SJCRH30 (cell line): ENCODE measurements around the gene ISOC2. TPM values are rescaled to one million over a fixed set of nuclear protein-coding genes. Genes with fewer than 3 reads are reported as not detected.

Experiments used
- DNase-seq, 2 experiments: peaks; one replicate each; pipeline ENCODE4 v3.0.0-alpha.2; 2015 to 2020
- H3K27ac ChIP-seq: fragments of 250-450 bp; sonication (Bioruptor Pico); 2 replicates; pipeline ENCODE4 v1.5.1; 2020; ENCODE audit warnings: mild to moderate bottlenecking, moderate library complexity
- H3K27me3 ChIP-seq: fragments of 250-450 bp; sonication (Bioruptor Pico); 2 replicates; pipeline ENCODE4 v1.5.1; 2020; ENCODE audit warnings: mild to moderate bottlenecking, moderate library complexity
- H3K36me3 ChIP-seq: fragments of 250-450 bp; sonication (Bioruptor Pico); 2 replicates; pipeline ENCODE4 v1.5.1; 2020; ENCODE audit warnings: mild to moderate bottlenecking, moderate library complexity
- H3K4me1 ChIP-seq: fragments of 250-450 bp; sonication (Bioruptor Pico); 2 replicates; pipeline ENCODE4 v1.5.1; 2020; ENCODE audit warnings: mild to moderate bottlenecking, moderate library complexity
- H3K4me3 ChIP-seq: fragments of 250-450 bp; sonication (Bioruptor Pico); 2 replicates; pipeline ENCODE4 v1.5.1; 2020; ENCODE audit warnings: mild to moderate bottlenecking, moderate library complexity
- H3K9me3 ChIP-seq: fragments of 250-450 bp; sonication (Bioruptor Pico); replicated peaks from 2 replicates; pipeline ENCODE4 v1.5.1; 2020; ENCODE audit warnings: mild to moderate bottlenecking, moderate library complexity
- total RNA-seq: library from RNA; depleted of rRNA; stranded (reverse); fragments of >200 nt; shearing (Covaris generic); gene quantifications from 2 replicates; pipeline ENCODE4 v1.2.3, GENCODE V29; 2014

ISOC2 gene
- total RNA-seq, 1 experiment from 2014 or later = 63.2 TPM

DNA sequence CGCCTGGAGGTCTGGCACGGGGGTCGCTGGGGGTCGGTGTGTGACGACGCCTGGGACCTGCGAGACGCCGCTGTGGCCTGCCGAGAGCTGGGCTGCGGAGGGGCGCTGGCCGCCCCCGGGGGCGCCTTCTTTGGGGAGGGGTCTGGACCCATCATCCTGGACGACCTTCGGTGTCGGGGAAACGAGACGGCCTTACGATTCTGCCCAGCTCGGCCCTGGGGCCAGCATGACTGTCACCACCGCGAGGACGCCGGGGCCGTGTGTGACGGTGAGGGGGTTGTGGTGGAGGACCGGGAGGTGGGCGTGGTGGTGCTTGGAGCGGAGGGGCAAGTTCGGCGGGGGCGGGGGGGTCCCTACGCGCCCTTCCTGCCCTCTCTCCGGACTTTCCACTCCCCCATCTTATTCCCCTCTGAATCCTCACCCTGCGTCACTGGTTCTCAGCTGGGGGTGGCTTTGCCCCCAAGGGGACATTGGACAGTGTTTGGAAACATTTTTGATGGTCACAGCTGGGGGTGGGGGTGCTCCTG lies 32.3 kb upstream of the ISOC2 start:
- H3K4me1 ChIP-seq = peaks cover 32% of the 10 kb centered on the region
- no peak overlapping the region for H3K4me3 ChIP-seq

GRCh38 chr19:55493052-55493644 lies 31.7 kb upstream of the ISOC2 start:
- H3K4me1 ChIP-seq = peaks cover 29% of the 10 kb centered on the region

More for the DNA sequence above, 32.3 kb upstream of the ISOC2 start:
- H3K36me3 ChIP-seq = no peaks in the 10 kb centered on the region
- no peaks in the 10 kb centered on the region for H3K9me3 ChIP-seq
- H3K27me3 ChIP-seq = no peaks in the 10 kb centered on the region
- DNase-seq = no peak
- H3K27ac ChIP-seq = no peak overlapping the region

GRCh38 chr19:55492362-55492944 lies 31.0 kb upstream of the ISOC2 start:
- DNase-seq = peak in 1 of 2 experiments; percentile 50
- H3K4me1 ChIP-seq = peaks cover 34% of the 10 kb centered on the region
- H3K9me3 ChIP-seq = no peaks in the 10 kb centered on the region
- H3K4me3 ChIP-seq = no peak overlapping the region
- no peaks in the 10 kb centered on the region for H3K36me3 ChIP-seq
- no peak overlapping the region for H3K27ac ChIP-seq
- no peaks in the 10 kb centered on the region for H3K27me3 ChIP-seq

More at GRCh38 chr19:55493052-55493644, 31.7 kb upstream of the ISOC2 start:
- H3K9me3 ChIP-seq = no peaks in the 10 kb centered on the region
- H3K4me3 ChIP-seq = no peak overlapping the region
- DNase-seq = no peak
- no peaks in the 10 kb centered on the region for H3K27me3 ChIP-seq
- no peak overlapping the region for H3K27ac ChIP-seq
- H3K36me3 ChIP-seq = no peaks in the 10 kb centered on the region

DNA sequence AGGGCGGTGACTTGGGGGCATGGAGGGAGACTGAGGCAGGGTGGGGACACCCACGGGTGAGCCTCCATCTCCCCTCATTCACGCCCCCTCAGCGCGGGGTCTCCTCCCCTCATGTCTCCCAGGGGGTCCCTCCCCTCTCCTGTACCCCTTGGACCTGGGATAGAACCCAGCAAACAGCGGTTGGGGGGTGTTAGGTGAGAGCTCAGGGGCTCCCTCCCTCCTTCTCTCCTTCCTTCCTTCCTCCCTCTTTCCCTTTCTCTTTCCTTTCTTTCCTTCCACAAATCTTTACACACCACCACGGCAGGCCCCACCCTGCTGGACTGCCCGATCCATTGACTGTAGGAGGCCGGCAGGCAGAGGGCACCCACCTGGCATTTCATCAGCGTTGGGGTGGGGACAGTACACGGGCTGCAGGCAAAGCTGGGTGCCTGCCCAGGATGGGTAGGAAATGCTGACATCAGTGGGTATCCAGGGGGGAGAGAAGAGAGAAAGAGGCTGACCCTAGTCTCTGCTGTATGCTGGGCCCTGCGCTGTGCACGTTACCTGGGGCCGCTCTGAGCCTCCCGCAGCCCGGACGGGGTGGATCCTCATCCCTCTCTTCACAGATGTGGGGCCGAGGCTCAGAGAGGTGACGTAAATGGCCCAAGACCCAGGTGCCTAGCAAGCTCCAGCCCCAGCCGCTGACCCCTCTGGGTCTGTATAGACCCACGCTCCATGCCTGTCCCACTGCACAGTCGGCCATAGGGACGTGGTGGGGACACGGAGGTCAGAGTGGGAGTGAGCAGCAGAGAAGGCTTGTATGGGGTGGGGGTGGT lies 30.3 kb upstream of the ISOC2 start:
- H3K36me3 ChIP-seq = no peaks in the 10 kb centered on the region
- no peak overlapping the region for H3K4me3 ChIP-seq
- no peak overlapping the region for H3K27ac ChIP-seq
- peaks cover 38% of the 10 kb centered on the region for H3K4me1 ChIP-seq
- DNase-seq = no peak
- no peaks in the 10 kb centered on the region for H3K9me3 ChIP-seq
- H3K27me3 ChIP-seq = no peaks in the 10 kb centered on the region

GRCh38 chr19:55490478-55491432 lies 29.3 kb upstream of the ISOC2 start:
- Histone ChIP-seq H3K4me1 (peaks cover 38% of the 10 kb centered on the region), H3K9me3 (no peaks in the 10 kb centered on the region)

DNA sequence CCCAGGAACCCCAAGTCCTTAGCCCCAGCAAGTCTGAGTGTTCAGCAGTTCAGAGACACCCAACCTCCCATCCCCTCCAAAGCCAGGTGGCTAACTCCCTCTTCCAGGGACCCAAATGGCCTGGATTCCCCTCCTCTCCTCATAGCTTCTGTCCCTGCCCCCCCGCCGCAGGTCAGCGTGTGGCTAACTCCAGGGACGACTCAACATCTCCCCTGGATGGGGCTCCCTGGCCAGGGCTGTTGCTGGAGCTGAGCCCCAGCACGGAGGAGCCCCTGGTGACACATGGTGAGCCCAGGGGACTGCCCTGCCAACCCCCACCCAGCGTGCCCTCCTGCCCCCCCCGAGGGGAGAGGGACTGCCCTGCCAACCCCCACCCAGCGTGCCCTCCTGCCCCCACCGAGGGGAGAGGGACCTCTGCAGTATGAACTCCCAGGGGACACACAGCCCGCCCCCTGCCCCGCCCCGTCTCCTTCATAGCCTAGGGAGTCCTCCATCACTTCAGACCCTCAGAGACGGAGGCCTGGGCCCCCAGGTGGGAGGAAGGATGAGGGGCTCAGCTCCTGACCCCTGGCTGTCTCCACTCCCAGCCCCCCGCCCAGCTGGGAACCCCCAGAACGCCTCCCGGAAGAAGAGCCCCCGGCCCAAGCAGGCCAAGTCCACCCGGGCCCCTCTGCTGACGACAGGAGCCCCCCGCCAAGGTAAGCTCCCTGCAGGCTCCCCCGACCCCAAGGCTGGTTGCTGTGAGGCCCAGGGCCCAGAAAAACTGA lies 28.5 kb upstream of the ISOC2 start:
- Histone ChIP-seq H3K36me3 (no peaks in the 10 kb centered on the region), H3K27ac (no peak overlapping the region), H3K27me3 (no peaks in the 10 kb centered on the region), H3K9me3 (no peaks in the 10 kb centered on the region), H3K4me1 (peaks cover 37% of the 10 kb centered on the region), H3K4me3 (no peak overlapping the region)
- DNase-seq = no peak

More at GRCh38 chr19:55490478-55491432, 29.3 kb upstream of the ISOC2 start:
- no peak for DNase-seq
- Histone ChIP-seq H3K4me3 (no peak overlapping the region), H3K36me3 (no peaks in the 10 kb centered on the region), H3K27me3 (no peaks in the 10 kb centered on the region), H3K27ac (no peak overlapping the region)

DNA sequence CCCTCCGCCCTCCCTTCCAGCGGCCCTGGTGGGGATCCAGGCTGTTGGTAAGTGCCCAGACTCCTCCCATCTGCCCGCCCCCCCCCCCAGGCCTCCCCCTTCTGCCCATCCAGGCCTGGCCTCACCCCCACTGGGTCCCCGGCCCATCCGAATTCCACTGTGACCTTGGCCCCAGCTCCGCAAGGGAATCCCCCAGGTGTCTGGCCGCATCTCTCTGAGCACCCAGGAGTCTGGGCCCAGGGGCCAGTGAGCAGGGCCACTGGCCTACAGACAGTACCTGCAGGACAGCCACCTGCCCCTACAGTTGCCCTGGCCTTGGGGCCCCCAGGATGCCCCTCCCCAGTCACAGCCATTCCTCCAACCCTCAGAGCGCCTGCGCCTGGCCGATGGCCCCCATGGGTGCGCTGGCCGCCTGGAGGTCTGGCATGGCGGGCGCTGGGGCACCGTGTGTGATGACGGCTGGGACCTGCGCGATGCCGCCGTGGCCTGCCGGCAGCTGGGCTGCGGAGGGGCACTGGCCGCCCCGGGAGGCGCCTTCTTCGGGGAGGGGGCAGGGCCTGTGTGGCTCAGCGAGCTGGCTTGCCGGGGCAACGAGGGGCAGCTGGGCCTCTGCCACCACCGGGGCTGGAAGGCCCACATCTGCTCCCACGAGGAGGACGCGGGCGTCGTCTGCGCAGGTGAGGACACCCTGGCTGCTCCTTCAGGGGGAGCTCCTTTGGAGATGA lies 27.7 kb upstream of the ISOC2 start:
- DNase-seq = no peak
- H3K4me3 ChIP-seq = no peak overlapping the region; the same call in 1 of the 2 replicates
- H3K36me3 ChIP-seq = no peaks in the 10 kb centered on the region
- H3K9me3 ChIP-seq = no peaks in the 10 kb centered on the region
- H3K27me3 ChIP-seq = no peaks in the 10 kb centered on the region
- H3K27ac ChIP-seq = no peak overlapping the region
- H3K4me1 ChIP-seq = peaks cover 37% of the 10 kb centered on the region

DNA sequence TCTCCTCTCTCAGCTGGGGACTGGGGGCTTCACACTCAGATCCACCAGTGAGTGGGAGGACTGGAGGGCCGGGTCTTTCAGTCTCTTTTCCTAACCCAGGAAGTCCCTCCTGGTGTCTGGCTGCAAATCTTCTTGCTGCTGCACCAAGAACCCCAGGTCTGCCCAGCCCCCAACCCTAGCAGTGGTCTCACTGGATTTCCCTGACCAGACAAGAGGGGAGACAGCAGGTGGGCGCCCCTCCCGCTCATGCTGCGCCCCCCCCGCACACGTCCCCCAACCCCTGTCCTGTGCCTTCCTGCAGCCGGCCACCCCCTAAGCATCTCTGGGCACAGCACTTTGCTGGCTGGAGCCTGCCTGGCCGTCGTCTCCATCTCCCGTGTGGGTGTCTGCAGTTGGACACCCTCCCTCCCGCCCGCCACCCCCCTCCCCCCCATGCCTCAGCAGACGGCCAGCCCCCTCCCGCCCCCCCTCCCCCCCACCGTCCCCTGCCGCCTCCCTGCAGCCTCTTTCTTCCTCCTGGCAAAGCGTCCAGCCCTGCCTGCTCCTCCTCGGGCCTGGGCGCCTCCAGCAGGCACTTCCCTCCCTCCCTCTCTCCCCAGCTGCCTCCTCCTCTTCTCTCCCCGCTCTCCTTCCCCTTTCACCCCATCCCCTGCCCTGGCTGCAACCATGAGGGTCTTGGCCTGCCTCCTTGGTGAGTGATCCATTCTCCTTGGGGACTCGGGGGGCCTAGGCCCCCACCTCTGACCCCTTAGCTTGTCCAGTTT lies 26.7 kb upstream of the ISOC2 start, which contains the start of gene SSC5D:
Gene SSC5D, plus strand, starts transcription at position 513 of the 764 bp plus-strand sequence. Its CDS starts 154 bp downstream, at position 667.
- H3K4me1 ChIP-seq = peaks cover 37% of the 10 kb centered on the region
- H3K9me3 ChIP-seq = no peaks in the 10 kb centered on the region
- H3K36me3 ChIP-seq = no peaks in the 10 kb centered on the region
- H3K27ac ChIP-seq = peak within 1 kb of the TSS; percentile 96
- peak; percentile 55 to 61 for DNase-seq
- H3K4me3 ChIP-seq = peak within 1 kb of the TSS; percentile 47
- no peaks in the 10 kb centered on the region for H3K27me3 ChIP-seq

GRCh38 chr19:55486971-55487923 lies 25.8 kb upstream of the ISOC2 start:
- H3K4me1 ChIP-seq = peaks cover 34% of the 10 kb centered on the region
- H3K27me3 ChIP-seq = no peaks in the 10 kb centered on the region
- peak overlapping the region; percentile 29 for H3K4me3 ChIP-seq
- H3K27ac ChIP-seq = peak overlapping the region; percentile 96
- DNase-seq = peak; percentile 92 to 94
- no peaks in the 10 kb centered on the region for H3K9me3 ChIP-seq
- H3K36me3 ChIP-seq = no peaks in the 10 kb centered on the region

- Histone ChIP-seq H3K27me3 (no peaks in the 10 kb centered on the region), H3K4me1 (peaks cover 30% of the 10 kb centered on the region), H3K27ac (peak overlapping the region; percentile 96), H3K4me3 (peak overlapping the region; percentile 73), H3K36me3 (no peaks in the 10 kb centered on the region), H3K9me3 (no peaks in the 10 kb centered on the region)
- DNase-seq = no peak
Observed at GRCh38 chr19:55486043-55486970, 24.9 kb upstream of the ISOC2 start.
